GM19372 (cell line): ENCODE measurements around the gene PISD.

Experiments used
- ATAC-seq: cut with Tn5 transposase; IDR thresholded peaks from one replicate; pipeline ENCODE4 v1.9.1; 2021; ENCODE audit warnings: mild to moderate bottlenecking, low read depth, moderate library complexity; ENCODE audit not compliant: unreplicated experiment

Gene PISD

DNA sequence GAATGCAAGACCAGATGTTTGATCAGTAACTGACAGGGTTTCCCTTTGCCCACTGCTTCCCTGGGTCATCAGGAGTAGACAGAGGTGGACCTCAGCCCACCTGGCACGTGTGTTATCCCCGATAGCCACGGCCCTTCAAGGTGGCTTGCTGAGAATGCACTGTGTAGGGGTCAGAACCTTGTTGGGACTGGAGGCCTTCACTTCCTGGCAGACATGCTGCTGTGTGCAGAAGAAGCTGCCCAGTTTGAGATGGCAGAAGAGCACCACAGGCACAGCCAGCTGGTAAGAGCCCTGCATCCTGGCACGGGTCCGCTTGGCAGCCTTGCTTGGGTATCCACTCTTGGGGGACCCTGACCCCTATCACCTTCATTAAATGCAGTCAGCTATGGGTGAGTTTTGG is 83.8 kb downstream of the PISD start:
- ATAC-seq: no peak

DNA sequence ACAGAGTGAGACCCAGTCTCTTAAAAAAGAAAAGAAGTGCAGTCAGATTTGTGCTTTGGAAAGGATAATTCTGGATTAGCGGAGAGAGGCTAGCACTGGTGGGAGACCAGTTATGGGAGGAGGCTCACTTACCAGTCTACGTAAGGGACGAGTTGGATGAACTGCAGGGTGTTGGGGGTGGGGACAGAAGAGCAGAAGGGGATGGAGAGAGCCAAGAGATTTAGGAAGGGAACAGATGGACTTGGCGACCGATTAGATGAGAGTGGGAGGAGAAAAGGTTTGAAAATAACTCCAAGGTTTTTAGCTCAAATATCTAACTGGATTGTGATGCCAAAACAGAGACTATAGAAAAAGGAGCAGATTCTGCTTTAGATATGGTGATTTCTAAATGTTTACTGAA is 84.3 kb downstream of the PISD start:
- no peak for ATAC-seq

DNA sequence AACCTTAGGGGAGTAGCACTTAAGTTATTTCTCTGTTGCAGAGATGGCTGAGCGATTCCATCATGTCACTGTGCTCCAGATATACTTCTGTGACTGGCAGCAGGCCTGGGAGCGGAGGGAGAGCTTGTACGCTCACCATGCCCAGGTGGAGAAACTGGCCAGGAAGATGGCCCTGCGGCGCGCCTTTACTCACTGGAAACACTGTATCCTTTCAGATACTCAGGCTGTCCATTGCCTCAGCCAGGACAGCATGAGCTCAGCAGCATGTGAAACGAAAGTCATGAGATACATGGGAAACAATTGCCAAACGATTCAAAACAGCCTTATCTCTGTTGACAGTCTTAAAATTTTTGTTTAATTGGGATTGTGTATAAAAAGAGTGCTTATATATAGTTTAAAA is 86.8 kb downstream of the PISD start:
- ATAC-seq: no peak

DNA sequence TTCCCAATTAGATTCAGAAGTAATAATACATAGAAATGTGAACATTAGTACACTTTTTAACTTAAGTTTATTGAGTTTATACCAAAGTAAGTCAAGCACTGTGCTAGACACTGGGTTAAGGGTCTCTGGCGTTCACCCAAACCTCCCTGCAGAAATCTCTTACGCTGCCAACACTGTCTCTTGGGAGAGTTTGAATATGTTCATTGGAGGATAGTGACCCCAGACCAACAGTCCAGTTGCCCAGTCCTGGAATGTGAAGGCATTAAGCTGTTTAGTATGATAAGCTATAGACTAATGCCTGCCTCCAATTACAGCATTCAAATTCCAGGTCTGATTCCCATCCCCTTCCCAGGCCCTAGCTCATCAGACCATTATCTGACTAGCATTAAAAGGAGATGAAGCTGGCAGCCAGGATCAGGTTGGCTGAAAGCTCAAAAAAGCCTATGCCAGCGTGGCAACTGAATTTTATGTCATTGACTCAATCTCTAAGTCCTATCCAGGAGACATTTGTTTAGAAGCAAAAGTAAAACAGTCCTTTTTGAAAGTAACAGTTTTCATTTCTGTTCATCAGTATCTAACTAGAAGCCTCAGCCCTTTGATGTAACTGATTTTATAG is 87.9 kb downstream of the PISD start:
- no peak for ATAC-seq

DNA sequence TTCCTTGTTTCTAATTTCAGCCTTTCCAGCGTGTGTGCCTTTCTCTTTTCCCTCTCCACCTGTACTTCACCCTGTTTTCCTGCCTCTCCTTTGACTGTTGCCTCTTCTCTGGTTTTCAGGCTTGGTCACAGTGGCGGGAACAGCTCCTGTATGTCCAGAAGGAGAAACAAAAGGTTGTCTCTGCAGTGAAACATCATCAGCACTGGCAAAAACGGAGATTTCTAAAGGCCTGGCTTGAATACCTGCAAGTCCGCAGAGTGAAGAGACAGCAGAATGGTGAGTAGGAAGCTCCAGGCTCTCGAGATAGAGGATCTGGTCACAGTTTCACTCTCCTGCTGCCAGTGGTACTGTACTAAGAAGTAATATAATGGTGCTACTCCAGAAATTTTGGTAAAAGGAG is 89.1 kb downstream of the PISD start:
- no peak for ATAC-seq

DNA sequence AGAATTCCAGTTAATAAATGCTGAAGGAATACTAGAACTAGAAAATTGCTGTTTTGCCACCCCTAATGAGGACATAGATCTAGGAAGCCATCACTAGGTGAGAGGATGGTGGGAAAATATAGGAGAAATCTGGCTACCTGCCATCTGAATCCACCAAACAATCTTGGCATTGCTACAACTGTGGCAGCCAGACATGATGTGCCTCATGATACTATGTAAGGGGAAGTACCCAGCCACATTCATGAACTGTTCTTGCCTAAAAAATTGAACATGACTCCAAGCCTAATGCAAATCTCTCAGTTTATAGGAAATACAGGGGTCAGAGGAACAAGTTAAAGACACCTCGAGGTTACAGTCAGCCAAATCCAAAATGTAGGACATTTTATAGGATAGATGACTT is 92.9 kb downstream of the PISD start:
- no peak for ATAC-seq
